Measurements from ENCODE around the gene LIN7C. TPM values are rescaled to one million over a fixed set of nuclear protein-coding genes. Genes with fewer than 3 reads are reported as not detected.

The LIN7C gene
- total RNA-seq, 1 donor from 2014 or later: 21.8 TPM

GRCh38 chr11:27464909-27465308 lies 41.7 kb downstream of the LIN7C start:
- Mint-ChIP-seq H3K36me3 (ENCODE audit: unreplicated experiment) (no peaks in the 10 kb centered on the region), H3K4me1 (ENCODE audit: unreplicated experiment) (peaks cover 87% of the 10 kb centered on the region), H3K9me3 (ENCODE audit: unreplicated experiment) (no peaks in the 10 kb centered on the region), H3K27ac (ENCODE audit: unreplicated experiment) (peak overlapping the region; percentile 90), H3K27me3 (ENCODE audit: unreplicated experiment) (no peaks in the 10 kb centered on the region), H3K4me3 (ENCODE audit: unreplicated experiment) (peak overlapping the region; percentile 16)
- TF ChIP-seq CTCF (IDR thresholded peaks at IDR 0.05): no peak
- DNase-seq (ENCODE audit: extremely low spot score, unreplicated experiment): no peak

DNA sequence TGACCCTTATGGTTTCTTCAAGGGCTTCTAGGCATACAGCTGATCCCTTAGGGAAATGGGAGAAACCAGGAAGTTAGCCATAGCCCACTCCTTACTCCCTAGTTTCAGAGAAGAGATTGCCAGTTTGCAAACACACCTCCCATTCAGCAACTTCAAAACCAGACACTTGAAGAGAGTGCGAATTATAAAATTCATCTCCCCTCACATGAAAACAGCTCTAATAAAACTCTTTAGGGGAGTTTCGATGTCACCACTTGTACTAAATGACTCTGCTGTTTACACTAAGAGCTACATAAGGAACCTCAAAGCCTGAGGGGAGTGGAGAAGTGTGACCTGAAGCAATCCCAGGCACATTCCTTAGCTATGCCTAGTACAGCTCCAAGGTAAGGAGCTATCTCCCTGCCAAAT lies 42.3 kb downstream of the LIN7C start:
- Mint-ChIP-seq H3K27ac (ENCODE audit: unreplicated experiment) (peak overlapping the region; percentile 90), H3K4me1 (ENCODE audit: unreplicated experiment) (peaks cover 86% of the 10 kb centered on the region), H3K36me3 (ENCODE audit: unreplicated experiment) (no peaks in the 10 kb centered on the region), H3K27me3 (ENCODE audit: unreplicated experiment) (no peaks in the 10 kb centered on the region), H3K4me3 (ENCODE audit: unreplicated experiment) (peak overlapping the region; percentile 29), H3K9me3 (ENCODE audit: unreplicated experiment) (no peaks in the 10 kb centered on the region)
- no peak for DNase-seq (ENCODE audit: extremely low spot score, unreplicated experiment)
- TF ChIP-seq CTCF (IDR thresholded peaks at IDR 0.05): no peak

GRCh38 chr11:27462543-27462942 lies 44.0 kb downstream of the LIN7C start:
- peaks cover 86% of the 10 kb centered on the region for H3K4me1 Mint-ChIP-seq (ENCODE audit: unreplicated experiment)
- H3K27ac Mint-ChIP-seq (ENCODE audit: unreplicated experiment): peak overlapping the region; percentile 90
- no peaks in the 10 kb centered on the region for H3K27me3 Mint-ChIP-seq (ENCODE audit: unreplicated experiment)

GRCh38 chr11:27460158-27460978 lies 46.2 kb downstream of the LIN7C start:
- Mint-ChIP-seq H3K9me3 (ENCODE audit: unreplicated experiment) (no peaks in the 10 kb centered on the region), H3K36me3 (ENCODE audit: unreplicated experiment) (no peaks in the 10 kb centered on the region), H3K27me3 (ENCODE audit: unreplicated experiment) (no peaks in the 10 kb centered on the region), H3K27ac (ENCODE audit: unreplicated experiment) (peak overlapping the region; percentile 82), H3K4me1 (ENCODE audit: unreplicated experiment) (peaks cover 94% of the 10 kb centered on the region), H3K4me3 (ENCODE audit: unreplicated experiment) (no peak overlapping the region)
- TF ChIP-seq CTCF (IDR thresholded peaks at IDR 0.05): no peak
- no peak for DNase-seq (ENCODE audit: extremely low spot score, unreplicated experiment)

More at GRCh38 chr11:27462543-27462942, 44.0 kb downstream of the LIN7C start:
- TF ChIP-seq CTCF (IDR thresholded peaks at IDR 0.05): no peak
- DNase-seq (ENCODE audit: extremely low spot score, unreplicated experiment): no peak
- peak overlapping the region; percentile 27 for H3K4me3 Mint-ChIP-seq (ENCODE audit: unreplicated experiment)
- H3K36me3 Mint-ChIP-seq (ENCODE audit: unreplicated experiment): no peaks in the 10 kb centered on the region
- no peaks in the 10 kb centered on the region for H3K9me3 Mint-ChIP-seq (ENCODE audit: unreplicated experiment)

DNA sequence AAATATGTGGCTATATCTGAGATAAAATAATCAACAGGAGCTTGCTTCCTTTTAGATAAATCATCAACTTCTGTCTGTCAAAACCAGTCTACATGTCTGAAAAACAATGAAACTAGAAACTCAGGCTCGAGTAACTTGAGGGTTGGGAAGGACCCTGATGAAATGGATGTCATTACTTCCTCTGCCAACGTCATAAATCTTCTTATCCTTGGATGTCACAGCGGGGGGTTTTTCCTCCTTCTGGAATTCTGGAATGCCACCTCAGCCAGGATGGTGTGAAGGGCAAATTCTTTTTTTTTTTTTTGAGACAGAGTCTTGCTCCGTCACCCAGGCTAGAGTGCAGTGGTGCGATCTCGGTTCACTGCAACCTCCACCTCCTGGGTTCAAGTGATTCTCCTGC lies 47.4 kb downstream of the LIN7C start:
- peak overlapping the region; percentile 87 for H3K27ac Mint-ChIP-seq (ENCODE audit: unreplicated experiment)
- no peak overlapping the region for H3K4me3 Mint-ChIP-seq (ENCODE audit: unreplicated experiment)
- H3K27me3 Mint-ChIP-seq (ENCODE audit: unreplicated experiment): no peaks in the 10 kb centered on the region
- H3K36me3 Mint-ChIP-seq (ENCODE audit: unreplicated experiment): no peaks in the 10 kb centered on the region
- no peaks in the 10 kb centered on the region for H3K9me3 Mint-ChIP-seq (ENCODE audit: unreplicated experiment)
- no peak for DNase-seq (ENCODE audit: extremely low spot score, unreplicated experiment)
- H3K4me1 Mint-ChIP-seq (ENCODE audit: unreplicated experiment): peaks cover 92% of the 10 kb centered on the region
- no peak for TF ChIP-seq CTCF (IDR thresholded peaks at IDR 0.05)

Measured in osteocyte (in vitro differentiated cells).